OCI-M1 (cell line): ENCODE measurements around the gene SKOR2.

Source experiments
- DNase-seq: peaks from one replicate; lab custom pipeline; 2025; lab: John Stamatoyannopoulos, UW

SKOR2 gene

DNA sequence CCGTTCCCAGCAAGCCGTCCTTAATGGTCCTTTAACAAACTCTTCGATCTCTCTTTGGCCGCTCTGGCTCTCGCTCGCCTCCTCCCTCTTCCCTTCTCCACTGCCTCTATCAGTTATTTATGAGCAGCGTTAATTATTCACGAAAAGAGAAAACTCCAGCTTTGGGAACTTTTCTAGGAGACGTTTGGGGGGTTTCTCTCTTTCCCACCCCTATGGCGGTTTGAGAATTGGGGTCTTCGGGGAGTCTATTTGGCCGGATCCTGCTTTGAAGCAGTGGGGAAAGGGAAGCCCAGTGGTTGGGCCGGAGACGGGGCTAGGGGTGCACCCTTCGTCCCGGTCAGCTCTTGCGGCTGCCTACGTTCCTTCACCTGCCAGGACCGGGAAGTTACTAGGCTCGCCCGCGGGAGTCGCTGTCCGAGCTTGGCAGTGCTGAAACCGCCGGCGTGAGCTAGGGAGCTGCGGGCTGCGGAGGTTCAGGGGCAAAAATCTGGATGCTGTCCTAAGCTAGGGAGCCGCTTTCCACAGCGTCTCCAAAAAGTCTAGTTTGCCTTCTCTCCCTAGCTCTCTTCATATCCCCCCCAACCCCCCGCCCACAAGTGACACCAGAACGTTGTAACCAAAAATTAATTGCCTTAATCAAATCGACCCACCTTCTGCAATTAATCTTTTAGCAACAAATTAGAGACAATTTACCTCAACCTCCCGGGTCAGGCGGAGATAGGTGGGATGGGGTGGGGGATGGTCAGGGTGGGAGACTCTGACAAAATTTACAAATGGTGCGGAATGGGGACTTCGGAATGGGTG is 8.9 kb upstream of the SKOR2 start:
- no peak for DNase-seq

GRCh38 chr18:47254341-47254939 is 3.0 kb upstream of the SKOR2 start:
- DNase-seq, result peak; percentile 27

DNA sequence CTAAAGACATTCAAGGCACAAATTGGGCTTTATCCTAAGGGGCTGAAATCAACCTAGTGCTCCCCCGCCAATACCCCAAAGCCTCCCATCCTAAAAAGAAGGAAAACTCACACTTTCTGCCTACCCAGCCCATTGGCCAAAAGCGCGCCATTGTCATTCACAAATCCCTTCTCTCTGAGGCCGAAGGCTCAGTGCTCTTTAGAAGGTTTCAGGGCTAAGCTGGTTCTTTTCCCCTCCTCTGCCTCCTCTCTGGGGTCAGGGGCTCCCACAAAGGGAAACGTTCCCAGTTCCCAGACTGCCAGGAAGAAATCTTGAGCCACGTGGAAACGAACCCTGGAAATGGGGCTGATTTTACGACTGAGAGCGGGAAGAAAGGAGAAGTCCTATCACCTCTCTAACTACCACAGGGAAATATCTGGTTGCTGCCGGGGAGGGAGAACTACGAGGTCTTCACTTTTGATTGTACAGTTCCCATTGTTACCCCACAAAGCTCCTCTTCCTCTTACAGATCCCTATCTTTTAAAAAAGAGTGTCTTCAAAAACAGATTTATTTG is 1.7 kb upstream of the SKOR2 start:
- DNase-seq, result no peak

DNA sequence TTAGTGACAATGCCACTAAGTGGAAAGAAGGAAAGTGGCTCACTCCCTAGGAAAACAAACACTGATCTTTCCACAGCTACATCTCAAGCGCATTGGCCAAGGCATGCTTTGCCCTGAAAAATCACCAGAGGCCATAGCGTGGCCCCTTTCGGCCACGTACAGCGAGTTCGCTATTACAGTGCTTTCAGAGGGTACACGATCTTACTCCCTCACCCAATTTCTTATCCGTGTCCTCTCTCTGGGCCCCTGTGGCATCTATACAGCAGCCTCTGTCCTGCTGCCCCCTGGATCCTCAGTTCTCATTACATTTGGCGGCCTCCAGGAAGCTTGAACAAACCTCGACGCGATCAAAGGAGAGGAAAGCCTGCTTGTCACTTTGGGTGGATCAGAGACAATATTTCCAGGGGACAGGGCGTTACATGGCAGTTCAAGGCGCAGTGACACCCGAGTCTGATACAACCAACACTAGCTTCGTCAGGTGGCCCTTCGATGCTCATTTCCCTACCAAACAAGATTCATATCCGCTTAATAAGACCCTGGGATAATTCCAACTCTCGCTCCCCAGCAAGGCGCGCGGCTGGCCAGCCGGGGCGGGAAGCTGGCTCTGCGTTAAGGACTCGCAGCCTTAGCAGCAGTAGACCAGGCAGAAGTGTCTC is 941 bp downstream of the SKOR2 start:
- DNase-seq, result no peak

GRCh38 chr18:47249314-47249981 is 2.0 kb downstream of the SKOR2 start:
- DNase-seq, result no peak

DNA sequence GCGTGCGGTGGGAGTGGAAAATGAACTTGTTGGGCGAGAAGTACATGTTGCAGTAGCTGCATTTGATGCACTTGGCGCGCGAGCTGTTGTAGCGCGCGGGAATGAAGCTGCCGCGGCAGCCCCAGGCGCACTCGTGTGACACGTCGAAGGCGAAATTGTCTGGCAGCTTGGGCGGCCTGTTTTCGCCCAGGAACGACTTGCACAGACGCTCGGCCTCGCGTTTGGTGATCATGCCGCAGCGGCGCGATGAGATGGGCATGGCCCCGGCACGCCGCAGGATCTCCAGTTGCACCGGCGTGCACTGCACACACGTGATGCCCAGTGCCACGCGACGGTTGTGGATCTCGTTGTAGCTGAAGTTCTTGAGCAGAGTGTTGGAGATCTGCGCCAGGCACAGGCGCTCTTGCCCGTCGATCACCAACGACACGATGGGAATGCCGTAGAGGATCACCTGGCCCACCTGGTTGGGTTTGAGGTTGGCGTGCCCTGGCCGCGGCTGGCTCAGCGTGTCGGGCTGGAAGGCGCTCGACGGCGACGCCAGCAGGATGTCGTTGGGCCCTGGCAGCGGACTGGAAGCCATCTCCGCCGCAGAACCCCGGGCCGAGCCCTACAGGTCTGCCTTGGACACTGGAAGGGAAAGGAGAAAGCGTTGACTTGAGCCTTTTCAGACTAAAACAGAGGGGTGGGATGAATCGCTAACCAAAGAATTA is 2.7 kb downstream of the SKOR2 start:
- no peak for DNase-seq

DNA sequence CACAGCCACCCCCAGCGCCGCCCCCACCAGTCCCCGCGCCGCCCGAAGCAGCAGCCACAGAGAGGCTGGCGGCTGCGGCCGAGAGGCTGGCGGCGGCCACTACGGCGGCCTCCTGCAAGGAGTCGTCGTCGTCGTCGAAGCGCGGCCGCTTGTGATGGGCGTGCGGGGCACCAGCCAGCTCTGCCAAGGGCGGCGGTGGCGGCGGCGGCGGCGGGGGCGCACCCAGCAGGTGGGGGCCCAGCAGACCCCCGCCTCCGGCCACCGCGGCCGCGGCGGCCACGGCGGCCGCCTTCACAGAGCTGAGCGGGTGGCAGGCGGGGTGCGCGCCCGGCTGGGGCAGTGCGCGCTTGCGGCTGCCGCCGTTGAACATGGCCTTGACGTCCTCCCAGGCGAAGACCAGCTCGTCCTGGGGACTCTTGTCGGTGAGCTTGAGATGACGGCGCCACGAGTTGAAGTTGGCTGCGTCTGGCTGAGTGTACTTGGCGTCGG is 3.3 kb downstream of the SKOR2 start:
- DNase-seq, result no peak

- no peak for DNase-seq
Observed at GRCh38 chr18:47247416-47248114, 3.9 kb downstream of the SKOR2 start.

- DNase-seq, result no peak
Observed at GRCh38 chr18:47247036-47247415, 4.4 kb downstream of the SKOR2 start.

GRCh38 chr18:47246027-47246971 is 5.2 kb downstream of the SKOR2 start:
- DNase-seq, result no peak

- DNase-seq, result no peak
Observed at GRCh38 chr18:47244086-47244485, 7.4 kb downstream of the SKOR2 start.

GRCh38 chr18:47235096-47235495 is 16.4 kb downstream of the SKOR2 start:
- peak; percentile 15 for DNase-seq

DNA sequence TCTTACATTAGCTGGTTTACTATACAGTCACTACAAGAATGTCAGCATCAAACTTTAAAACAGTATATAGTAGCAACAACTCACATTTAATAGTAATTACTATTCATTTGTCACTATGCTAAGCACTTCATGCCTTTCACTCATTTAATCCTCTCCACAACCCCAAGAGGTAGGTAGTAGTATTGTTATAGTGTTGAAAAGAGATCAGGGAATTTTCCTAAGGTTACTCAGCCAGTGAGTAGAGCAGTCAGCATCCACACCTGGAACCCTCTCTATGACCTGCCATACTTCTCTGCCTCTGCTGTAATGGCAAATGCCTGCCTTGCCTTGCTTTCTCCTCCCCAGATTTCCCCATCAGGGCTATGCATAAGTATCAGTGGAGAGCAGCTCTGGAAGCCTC is 24.8 kb downstream of the SKOR2 start:
- no peak for DNase-seq

GRCh38 chr18:47215554-47216138 is 35.8 kb downstream of the SKOR2 start:
- DNase-seq, result peak; percentile 63

- DNase-seq, result no peak
Observed at GRCh38 chr18:47209171-47209570, 42.3 kb downstream of the SKOR2 start.

DNA sequence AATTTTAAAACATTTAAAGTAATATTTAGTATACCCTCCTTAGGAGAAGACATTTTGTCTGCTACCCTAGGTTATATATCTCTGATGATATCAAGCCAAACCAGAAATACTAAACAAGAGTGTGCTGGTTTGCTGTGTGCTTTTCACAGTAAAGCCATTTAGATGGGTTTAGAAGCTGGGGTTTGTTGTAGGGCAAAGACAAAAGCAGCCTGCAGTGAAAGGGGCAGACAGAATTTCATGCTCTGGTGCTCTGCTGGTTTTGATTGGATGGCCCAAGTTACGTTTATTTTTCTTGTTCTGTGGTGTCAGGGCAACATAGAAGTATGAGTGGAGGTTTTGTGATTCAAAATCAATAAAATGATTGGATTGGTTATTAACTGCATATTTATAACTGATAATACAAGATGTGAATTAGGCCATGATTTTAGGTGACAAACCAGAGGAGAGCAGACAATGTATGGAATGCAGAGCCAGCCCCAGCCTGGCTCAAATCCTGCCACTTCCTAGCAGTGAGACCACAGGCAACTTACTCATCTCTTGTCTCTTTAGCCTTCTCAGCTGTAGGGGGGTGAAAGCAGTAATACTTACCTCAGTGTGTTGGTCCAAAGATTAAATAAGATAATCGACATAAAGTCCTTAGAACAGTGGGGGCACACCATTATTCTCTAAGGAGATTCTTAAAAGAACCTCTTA is 44.4 kb downstream of the SKOR2 start:
- no peak for DNase-seq

DNA sequence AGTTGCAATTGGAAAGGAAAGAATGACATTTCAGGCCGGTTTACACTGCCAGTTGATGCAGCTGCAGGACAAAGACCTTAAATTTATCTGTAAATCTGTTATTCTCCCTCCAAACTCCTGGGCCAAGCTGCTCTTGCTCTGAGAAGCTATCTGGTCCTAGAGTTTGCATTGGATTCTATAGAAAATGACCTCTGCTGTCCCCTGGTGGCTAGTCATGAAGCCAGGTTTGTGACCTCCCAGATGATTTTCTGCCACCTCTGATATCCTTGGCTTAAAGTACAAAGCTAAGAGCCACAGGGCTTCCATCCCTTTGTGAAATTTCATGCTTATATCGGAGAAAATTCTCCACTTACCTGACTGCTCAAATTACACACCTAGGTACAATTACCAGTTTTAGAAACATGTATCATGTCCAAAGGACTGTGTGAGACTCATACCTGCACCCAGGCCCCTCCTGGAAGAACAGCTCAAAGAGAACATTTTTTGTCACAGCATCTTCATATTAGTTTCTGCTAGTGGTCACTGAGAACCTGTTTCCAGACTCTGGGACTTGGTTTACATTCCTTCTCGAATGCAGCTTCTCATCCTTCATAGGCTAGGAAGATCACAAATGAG is 46.4 kb downstream of the SKOR2 start:
- peak; percentile 68 for DNase-seq
